WI38 (cell line): ENCODE measurements around the gene HPCAL4.

Source experiments
- H3K4me3 ChIP-seq: 2 replicates; pipeline ENCODE4 v1.5.1; 2011; ENCODE audit warnings: low read depth, mild to moderate bottlenecking, control low read depth, low read length
- CTCF ChIP-seq: IDR thresholded peaks from 2 replicates; pipeline ENCODE4 v1.5.1; 2012; ENCODE audit warnings: low read depth, mild to moderate bottlenecking, control low read depth, low read length

The HPCAL4 gene

GRCh38 chr1:39717809-39718208 is 26.6 kb upstream of the HPCAL4 start:
- no peak for TF ChIP-seq CTCF
- H3K4me3 ChIP-seq: no peak overlapping the region

- no peak for TF ChIP-seq CTCF
Observed at GRCh38 chr1:39713557-39713956, 22.3 kb upstream of the HPCAL4 start.

GRCh38 chr1:39711966-39712340 is 20.7 kb upstream of the HPCAL4 start:
- TF ChIP-seq CTCF: no peak
- H3K4me3 ChIP-seq: no peak overlapping the region

More at GRCh38 chr1:39713557-39713956, 22.3 kb upstream of the HPCAL4 start:
- H3K4me3 ChIP-seq: no peak overlapping the region

- TF ChIP-seq CTCF: no peak
- no peak overlapping the region for H3K4me3 ChIP-seq
Observed at GRCh38 chr1:39711104-39711965, 20.1 kb upstream of the HPCAL4 start.

- TF ChIP-seq CTCF: no peak
- H3K4me3 ChIP-seq: no peak overlapping the region
Observed at GRCh38 chr1:39707506-39707905, 16.3 kb upstream of the HPCAL4 start.

- TF ChIP-seq CTCF: no peak
Observed at GRCh38 chr1:39704757-39705156, 13.5 kb upstream of the HPCAL4 start.

GRCh38 chr1:39701049-39701439 is 9.8 kb upstream of the HPCAL4 start:
- TF ChIP-seq CTCF: no peak
- no peak overlapping the region for H3K4me3 ChIP-seq

More at GRCh38 chr1:39704757-39705156, 13.5 kb upstream of the HPCAL4 start:
- H3K4me3 ChIP-seq: no peak overlapping the region
